Common myeloid progenitor, CD34-positive (primary cell): ENCODE results near the gene NTSR2.

Experiments used
- CTCF ChIA-PET: fragments of 350-600 bp; sonication (Branson Sonifier 250); formaldehyde crosslinking; loops from one replicate; lab custom pipeline; 2021; ENCODE audit warnings: antibody characterized with exemption; lab: Charles Lee
- POLR2A ChIA-PET: fragments of 350-600 bp; sonication (Branson Sonifier 250); formaldehyde crosslinking; loops from one replicate; lab custom pipeline; 2021; ENCODE audit warnings: antibody characterized with exemption; lab: Charles Lee
- DNase-seq, 3 donors: peaks; one replicate each; pipeline versions ENCODE4 v3.0.0 to v3.0.0-alpha.2; 2013
- H3K27ac ChIP-seq, 2 experiments: 1 replicate in 1 of 2; 2 replicates in 1 of 2; pipeline ENCODE4 v1.7.0; 2013; ENCODE audit warnings: inconsistent platforms in 2 of 2, low read length in 2 of 2, mild to moderate bottlenecking in 2 of 2, low read depth in 1 of 2, moderate library complexity in 1 of 2; ENCODE audit not compliant: severe bottlenecking in 2 of 2, insufficient read depth in 1 of 2, poor library complexity in 1 of 2
- H3K27me3 ChIP-seq, 5 experiments: replicated peaks in 2 of 5; 1 replicate in 3 of 5; 2 replicates in 2 of 5; pipeline versions ENCODE4 v1.6.1 to v1.7.0; 2013; ENCODE audit warnings: low read length in 4 of 5, mild to moderate bottlenecking in 2 of 5, moderate library complexity in 2 of 5, inconsistent platforms in 1 of 5; ENCODE audit not compliant: insufficient read depth in 5 of 5, control insufficient read depth in 4 of 5
- H3K36me3 ChIP-seq, 4 experiments: 1 replicate in 2 of 4; 2 replicates in 2 of 4; pipeline versions ENCODE4 v1.6.1 to v1.7.0; 2013; ENCODE audit warnings: low read length in 3 of 4, control low read depth in 1 of 4, mild to moderate bottlenecking in 1 of 4; ENCODE audit not compliant: control insufficient read depth in 4 of 4, insufficient read depth in 4 of 4
- H3K4me1 ChIP-seq, 4 experiments: 1 replicate in 3 of 4; 2 replicates in 1 of 4; pipeline versions ENCODE4 v1.6.1 to v1.7.1; 2013; ENCODE audit warnings: low read length in 3 of 4, mild to moderate bottlenecking in 3 of 4, control low read depth in 1 of 4, inconsistent platforms in 1 of 4, moderate library complexity in 1 of 4; ENCODE audit not compliant: control insufficient read depth in 4 of 4, insufficient read depth in 4 of 4; ENCODE audit errors: control extremely low read depth in 1 of 4
- H3K4me3 ChIP-seq, 7 experiments: 1 replicate in 4 of 7; 2 replicates in 3 of 7; pipeline versions ENCODE4 v1.5.1 to v1.7.0; 2013; ENCODE audit warnings: mild to moderate bottlenecking in 7 of 7, low read length in 6 of 7, moderate library complexity in 6 of 7, inconsistent platforms in 2 of 7, low read depth in 2 of 7, control low read depth in 1 of 7; ENCODE audit not compliant: insufficient read depth in 4 of 7, control insufficient read depth in 1 of 7; ENCODE audit errors: extremely low read depth in 1 of 7
- H3K9me3 ChIP-seq, 5 experiments: 1 replicate in 4 of 5; 2 replicates in 1 of 5; pipeline versions ENCODE4 v1.6.1 to v1.7.1; 2013; ENCODE audit warnings: low read length in 4 of 5, mild to moderate bottlenecking in 2 of 5, inconsistent platforms in 1 of 5, low read depth in 1 of 5, moderate library complexity in 1 of 5; ENCODE audit not compliant: control insufficient read depth in 4 of 5, insufficient read depth in 2 of 5; ENCODE audit errors: control extremely low read depth in 1 of 5
- WGBS: methylation state at CpG from one replicate; pipeline ENCODE4 v1.1.5; 2013; ENCODE audit not compliant: insufficient coverage; 5-methylcytosine and 5-hydroxymethylcytosine counted together

Gene NTSR2

GRCh38 chr2:11680182-11680900 is 10.3 kb upstream of the NTSR2 start:
- ChIA-PET POLR2A (interaction anchor here (0.5 kb wide), 1 partner anchor 64 kb away, joined by 3 read pairs; no protein-coding TSS in a partner anchor), CTCF (interaction anchor here (0.8 to 22.4 kb wide), 15 partner anchors 9 to 548 kb away, joined by 3 to 460 read pairs (median 4); partner anchors contain the start of gene LPIN1)
- no peak for DNase-seq
- Histone ChIP-seq H3K27ac (no peak overlapping the region), H3K36me3 (no peaks in the 10 kb centered on the region), H3K4me3 (no peak overlapping the region), H3K9me3 (peaks cover 0 to 2% (median 0%) of the 10 kb centered on the region in 5 experiments), H3K27me3 (peaks cover 0 to 51% (median 25%) of the 10 kb centered on the region in 5 experiments), H3K4me1 (no peaks in the 10 kb centered on the region)
- 94% methylated on average over 14 of the region's 16 CpGs for WGBS

GRCh38 chr2:11679486-11680181 is 9.6 kb upstream of the NTSR2 start:
- ChIA-PET POLR2A (no interaction called here), CTCF (interaction anchor here (1.1 to 22.4 kb wide), 6 partner anchors 9 to 548 kb away, joined by 3 to 460 read pairs (median 3); partner anchors contain the start of gene LPIN1)
- Histone ChIP-seq H3K36me3 (no peaks in the 10 kb centered on the region), H3K4me3 (no peak overlapping the region), H3K4me1 (no peaks in the 10 kb centered on the region), H3K27ac (no peak overlapping the region), H3K9me3 (peaks cover 0 to 2% (median 0%) of the 10 kb centered on the region in 5 experiments), H3K27me3 (peaks cover 0 to 56% (median 25%) of the 10 kb centered on the region in 5 experiments)
- WGBS, result 85% methylated on average over 13 of the region's 13 CpGs
- no peak for DNase-seq

DNA sequence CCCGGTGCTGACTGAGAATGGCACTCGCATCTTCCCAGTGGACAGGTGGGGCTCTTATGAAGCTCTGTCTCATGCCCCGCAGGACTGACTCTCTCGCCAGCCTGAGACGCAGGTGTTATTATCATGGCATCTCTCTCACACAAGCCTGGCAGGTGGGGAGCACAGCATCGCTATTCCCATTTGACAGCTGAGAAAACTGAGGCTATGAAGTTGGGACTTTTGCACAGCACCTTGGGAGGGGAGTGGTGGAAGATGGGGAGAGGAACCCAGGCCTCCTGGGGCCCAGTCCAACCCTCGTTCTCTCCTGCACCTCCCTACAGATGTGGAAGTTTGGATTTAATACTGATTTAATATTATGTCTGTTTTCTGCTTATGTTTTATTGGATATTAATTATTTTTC is 9.0 kb upstream of the NTSR2 start:
- 77% methylated on average over 6 of the region's 7 CpGs for WGBS
- no peaks in the 10 kb centered on the region for H3K36me3 ChIP-seq
- no peak for DNase-seq
- no peak overlapping the region for H3K4me3 ChIP-seq
- H3K9me3 ChIP-seq, result peaks cover 0 to 2% (median 0%) of the 10 kb centered on the region in 5 experiments
- ChIA-PET POLR2A (no interaction called here), CTCF (interaction anchor here (1.1 to 1.4 kb wide), 2 partner anchors 8 to 100 kb away, joined by 3 read pairs; no protein-coding TSS in a partner anchor)
- no peak overlapping the region for H3K27ac ChIP-seq
- peaks cover 0 to 55% (median 24%) of the 10 kb centered on the region in 5 experiments for H3K27me3 ChIP-seq
- H3K4me1 ChIP-seq, result no peaks in the 10 kb centered on the region

GRCh38 chr2:11678306-11678960 is 8.4 kb upstream of the NTSR2 start:
- Histone ChIP-seq H3K36me3 (no peaks in the 10 kb centered on the region), H3K4me1 (no peaks in the 10 kb centered on the region), H3K9me3 (peaks cover 0 to 2% (median 0%) of the 10 kb centered on the region in 5 experiments), H3K27ac (no peak overlapping the region), H3K4me3 (no peak overlapping the region), H3K27me3 (peaks cover 0 to 50% (median 22%) of the 10 kb centered on the region in 5 experiments)
- DNase-seq, result no peak
- ChIA-PET POLR2A (no interaction called here), CTCF (interaction anchor here (1.4 kb wide), 1 partner anchor 101 kb away, joined by 3 read pairs; no protein-coding TSS in a partner anchor)
- WGBS, result 83% methylated on average over 12 of the region's 14 CpGs

DNA sequence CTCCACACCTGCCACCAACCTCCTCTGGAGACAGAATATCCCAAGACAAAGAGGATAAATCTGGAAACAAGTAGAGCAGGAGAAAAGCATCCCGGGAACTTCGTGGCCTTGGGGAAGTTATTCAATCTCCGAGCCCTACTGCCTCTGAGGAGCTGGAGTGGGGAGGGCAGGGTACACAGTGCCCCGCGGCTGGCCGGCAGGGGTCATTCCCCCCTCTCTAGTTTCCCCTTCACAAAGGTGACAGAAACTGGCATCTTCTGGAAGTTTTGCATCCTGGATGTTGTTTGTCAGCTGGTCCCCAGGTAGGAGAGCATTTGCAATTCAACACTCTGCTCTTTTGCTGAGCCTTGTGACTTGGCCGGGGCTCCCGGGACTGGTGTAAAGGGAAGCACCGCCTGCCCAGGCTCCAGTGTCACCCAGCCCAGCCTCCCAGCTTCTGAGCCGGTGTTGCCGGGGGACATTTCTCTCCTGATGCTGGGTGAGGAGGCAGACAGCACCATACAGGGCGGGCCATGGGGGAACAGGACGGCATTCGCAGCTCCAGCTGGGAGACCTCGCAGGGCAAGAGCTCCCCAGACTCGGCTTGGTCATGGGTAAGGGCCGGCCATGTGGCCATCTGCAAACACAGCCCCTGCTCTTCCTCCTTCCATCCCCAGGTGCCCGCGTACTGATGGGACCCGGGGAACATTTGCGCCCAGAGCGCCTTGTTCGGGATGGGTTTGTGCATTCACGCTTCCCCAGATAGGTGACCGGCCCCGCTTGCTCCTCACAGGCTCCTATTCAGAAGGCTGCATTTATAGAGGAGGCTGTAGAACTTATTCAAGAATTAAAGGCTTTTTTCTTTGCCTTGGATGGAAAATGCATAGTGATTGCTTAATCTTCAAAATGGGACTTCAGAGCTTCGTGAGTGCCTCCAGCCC is 7.4 kb upstream of the NTSR2 start:
- no peaks in the 10 kb centered on the region for H3K4me1 ChIP-seq
- H3K36me3 ChIP-seq, result no peaks in the 10 kb centered on the region
- CTCF ChIA-PET, result interaction anchor here (0.8 to 1.4 kb wide), 3 partner anchors 11 to 108 kb away, joined by 3 read pairs; no protein-coding TSS in a partner anchor
- H3K9me3 ChIP-seq, result peaks cover 0 to 2% (median 0%) of the 10 kb centered on the region in 5 experiments
- POLR2A ChIA-PET, result no interaction called here
- DNase-seq, result no peak
- H3K27ac ChIP-seq, result no peak overlapping the region
- no peak overlapping the region for H3K4me3 ChIP-seq
- 19% methylated on average over 18 of the region's 27 CpGs for WGBS
- peaks cover 0 to 47% (median 19%) of the 10 kb centered on the region in 5 experiments for H3K27me3 ChIP-seq

DNA sequence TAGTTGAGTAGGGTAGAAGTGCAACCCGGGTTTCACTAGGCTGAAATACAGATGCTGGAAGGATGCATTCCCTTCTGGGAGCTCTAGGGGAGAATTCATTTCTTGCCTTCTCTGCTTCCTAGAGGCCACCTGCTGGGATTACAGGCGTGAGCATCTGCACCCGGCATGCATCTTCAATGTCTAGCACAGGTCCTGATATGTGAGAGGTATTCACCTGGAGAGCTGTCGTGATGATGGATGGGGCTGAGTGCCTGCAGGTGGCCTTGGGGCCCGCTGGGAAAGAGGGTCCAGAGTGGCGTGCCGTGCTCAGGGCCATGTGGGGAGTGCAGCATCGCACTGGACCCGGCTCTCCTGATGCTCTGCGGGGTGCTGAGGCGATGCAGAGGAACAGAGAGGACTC is 6.6 kb upstream of the NTSR2 start:
- CTCF ChIA-PET, result interaction anchor here (0.6 to 1.4 kb wide), 4 partner anchors 11 to 307 kb away, joined by 3 to 5 read pairs (median 3); no protein-coding TSS in a partner anchor
- DNase-seq, result no peak
- WGBS, result 78% methylated on average over 8 of the region's 11 CpGs
- H3K4me1 ChIP-seq, result no peaks in the 10 kb centered on the region
- peaks cover 0 to 48% (median 19%) of the 10 kb centered on the region in 5 experiments for H3K27me3 ChIP-seq
- no peaks in the 10 kb centered on the region for H3K36me3 ChIP-seq
- no peak overlapping the region for H3K27ac ChIP-seq
- H3K9me3 ChIP-seq, result peaks cover 0 to 2% (median 0%) of the 10 kb centered on the region in 5 experiments
- no peak overlapping the region for H3K4me3 ChIP-seq
- POLR2A ChIA-PET, result no interaction called here
